Uterus (tissue), 2 donors: ENCODE measurements around the gene SART3.
"Not testable (repeated sequence)": the region's sequence is repeated elsewhere in the genome, so short reads cannot be mapped to it uniquely, and the experiment has no call there.

Experiments
- CTCF ChIP-seq, 4 experiments: fragments of 200-600 bp in 2 of 4; fragments of 450-650 bp in 2 of 4; sonication (generic) in 2 of 4; IDR thresholded peaks; one replicate each; pipeline ENCODE4 v1.5.1; 2016 to 2019; ENCODE audit warnings: antibody characterized with exemption in 4 of 4, mild to moderate bottlenecking in 2 of 4, moderate library complexity in 1 of 4
- POLR2A ChIP-seq, 2 donors: fragments of 450-650 bp; IDR thresholded peaks; one replicate each; pipeline ENCODE4 v1.6.1; 2016; ENCODE audit warnings: antibody characterized with exemption in 2 of 2, mild to moderate bottlenecking in 1 of 2, moderate library complexity in 1 of 2

- TF ChIP-seq CTCF, POLR2A (IDR thresholded peaks at IDR 0.05): not testable (repeated sequence)
Measured at GRCh38 chr12:108555383-108555782, 5.6 kb downstream of the SART3 start.
